Measurements from ENCODE around the gene DNAJC3. TPM values are rescaled to one million over a fixed set of nuclear protein-coding genes. Genes with fewer than 3 reads are reported as not detected.

DNAJC3 gene
- total and polyA plus RNA-seq, 2 experiments from 2014 or later = 19.5 to 27.5 TPM

DNA sequence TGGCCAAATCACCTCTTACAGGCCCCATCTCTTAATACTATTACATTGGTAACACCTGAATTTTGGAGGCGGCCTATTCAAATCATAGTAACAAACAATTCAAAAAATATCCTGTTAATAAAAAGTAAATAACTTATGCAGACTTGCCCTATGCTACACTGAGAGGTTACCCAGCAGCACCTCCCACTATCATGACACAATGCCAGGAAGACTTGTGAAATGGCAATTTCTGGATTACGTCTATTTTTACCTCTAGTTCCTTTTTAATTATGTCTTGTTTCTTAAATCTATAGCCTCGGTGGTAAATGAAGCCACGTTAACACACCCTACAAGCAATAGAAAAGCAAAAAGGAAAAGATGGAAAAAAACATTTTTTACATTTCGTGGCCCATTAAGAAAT is 26.2 kb upstream of the DNAJC3 start:
- Histone ChIP-seq H3F3A (replicated peaks; ENCODE audit: low read depth) (no peaks in the 10 kb centered on the region), H3K27me3 (ENCODE audit: insufficient read depth) (no peaks in the 10 kb centered on the region), H3K4me3 (no peak overlapping the region), H4K20me1 (replicated peaks; ENCODE audit: insufficient read depth) (no peaks in the 10 kb centered on the region), H3K27ac (ENCODE audit: low read depth) (no peak overlapping the region), H3K36me3 (ENCODE audit: insufficient read depth) (no peaks in the 10 kb centered on the region), H2AFZ (no peak overlapping the region), H3K9me2 (ENCODE audit: insufficient read depth) (no peaks in the 10 kb centered on the region), H3K4me2 (no peak overlapping the region), H3K4me1 (ENCODE audit: insufficient read depth) (no peaks in the 10 kb centered on the region), H3K79me2 (replicated peaks; ENCODE audit: insufficient read depth) (no peaks in the 10 kb centered on the region)
- H3K4me3 Mint-ChIP-seq = no peak overlapping the region
- no peaks in the 10 kb centered on the region; the same call in 2 of the 3 replicates for H3K36me3 Mint-ChIP-seq (ENCODE audit: low read depth)
- H3K9me3 Mint-ChIP-seq = peaks cover 8% of the 10 kb centered on the region; the same call in 2 of the 3 replicates
- no peak for ATAC-seq
- no peak for DNase-seq (ENCODE audit: low spot score)
- no peak for TF ChIP-seq POLR2AphosphoS5 (IDR thresholded peaks at IDR 0.05; ENCODE audit: low read depth)
- no peak for TF ChIP-seq JUNB (IDR thresholded peaks at IDR 0.05; ENCODE audit: unreplicated experiment)
- no peak for TF ChIP-seq NANOG (IDR thresholded peaks at IDR 0.05; ENCODE audit: borderline replicate concordance)
- TF ChIP-seq, protein P1, sequence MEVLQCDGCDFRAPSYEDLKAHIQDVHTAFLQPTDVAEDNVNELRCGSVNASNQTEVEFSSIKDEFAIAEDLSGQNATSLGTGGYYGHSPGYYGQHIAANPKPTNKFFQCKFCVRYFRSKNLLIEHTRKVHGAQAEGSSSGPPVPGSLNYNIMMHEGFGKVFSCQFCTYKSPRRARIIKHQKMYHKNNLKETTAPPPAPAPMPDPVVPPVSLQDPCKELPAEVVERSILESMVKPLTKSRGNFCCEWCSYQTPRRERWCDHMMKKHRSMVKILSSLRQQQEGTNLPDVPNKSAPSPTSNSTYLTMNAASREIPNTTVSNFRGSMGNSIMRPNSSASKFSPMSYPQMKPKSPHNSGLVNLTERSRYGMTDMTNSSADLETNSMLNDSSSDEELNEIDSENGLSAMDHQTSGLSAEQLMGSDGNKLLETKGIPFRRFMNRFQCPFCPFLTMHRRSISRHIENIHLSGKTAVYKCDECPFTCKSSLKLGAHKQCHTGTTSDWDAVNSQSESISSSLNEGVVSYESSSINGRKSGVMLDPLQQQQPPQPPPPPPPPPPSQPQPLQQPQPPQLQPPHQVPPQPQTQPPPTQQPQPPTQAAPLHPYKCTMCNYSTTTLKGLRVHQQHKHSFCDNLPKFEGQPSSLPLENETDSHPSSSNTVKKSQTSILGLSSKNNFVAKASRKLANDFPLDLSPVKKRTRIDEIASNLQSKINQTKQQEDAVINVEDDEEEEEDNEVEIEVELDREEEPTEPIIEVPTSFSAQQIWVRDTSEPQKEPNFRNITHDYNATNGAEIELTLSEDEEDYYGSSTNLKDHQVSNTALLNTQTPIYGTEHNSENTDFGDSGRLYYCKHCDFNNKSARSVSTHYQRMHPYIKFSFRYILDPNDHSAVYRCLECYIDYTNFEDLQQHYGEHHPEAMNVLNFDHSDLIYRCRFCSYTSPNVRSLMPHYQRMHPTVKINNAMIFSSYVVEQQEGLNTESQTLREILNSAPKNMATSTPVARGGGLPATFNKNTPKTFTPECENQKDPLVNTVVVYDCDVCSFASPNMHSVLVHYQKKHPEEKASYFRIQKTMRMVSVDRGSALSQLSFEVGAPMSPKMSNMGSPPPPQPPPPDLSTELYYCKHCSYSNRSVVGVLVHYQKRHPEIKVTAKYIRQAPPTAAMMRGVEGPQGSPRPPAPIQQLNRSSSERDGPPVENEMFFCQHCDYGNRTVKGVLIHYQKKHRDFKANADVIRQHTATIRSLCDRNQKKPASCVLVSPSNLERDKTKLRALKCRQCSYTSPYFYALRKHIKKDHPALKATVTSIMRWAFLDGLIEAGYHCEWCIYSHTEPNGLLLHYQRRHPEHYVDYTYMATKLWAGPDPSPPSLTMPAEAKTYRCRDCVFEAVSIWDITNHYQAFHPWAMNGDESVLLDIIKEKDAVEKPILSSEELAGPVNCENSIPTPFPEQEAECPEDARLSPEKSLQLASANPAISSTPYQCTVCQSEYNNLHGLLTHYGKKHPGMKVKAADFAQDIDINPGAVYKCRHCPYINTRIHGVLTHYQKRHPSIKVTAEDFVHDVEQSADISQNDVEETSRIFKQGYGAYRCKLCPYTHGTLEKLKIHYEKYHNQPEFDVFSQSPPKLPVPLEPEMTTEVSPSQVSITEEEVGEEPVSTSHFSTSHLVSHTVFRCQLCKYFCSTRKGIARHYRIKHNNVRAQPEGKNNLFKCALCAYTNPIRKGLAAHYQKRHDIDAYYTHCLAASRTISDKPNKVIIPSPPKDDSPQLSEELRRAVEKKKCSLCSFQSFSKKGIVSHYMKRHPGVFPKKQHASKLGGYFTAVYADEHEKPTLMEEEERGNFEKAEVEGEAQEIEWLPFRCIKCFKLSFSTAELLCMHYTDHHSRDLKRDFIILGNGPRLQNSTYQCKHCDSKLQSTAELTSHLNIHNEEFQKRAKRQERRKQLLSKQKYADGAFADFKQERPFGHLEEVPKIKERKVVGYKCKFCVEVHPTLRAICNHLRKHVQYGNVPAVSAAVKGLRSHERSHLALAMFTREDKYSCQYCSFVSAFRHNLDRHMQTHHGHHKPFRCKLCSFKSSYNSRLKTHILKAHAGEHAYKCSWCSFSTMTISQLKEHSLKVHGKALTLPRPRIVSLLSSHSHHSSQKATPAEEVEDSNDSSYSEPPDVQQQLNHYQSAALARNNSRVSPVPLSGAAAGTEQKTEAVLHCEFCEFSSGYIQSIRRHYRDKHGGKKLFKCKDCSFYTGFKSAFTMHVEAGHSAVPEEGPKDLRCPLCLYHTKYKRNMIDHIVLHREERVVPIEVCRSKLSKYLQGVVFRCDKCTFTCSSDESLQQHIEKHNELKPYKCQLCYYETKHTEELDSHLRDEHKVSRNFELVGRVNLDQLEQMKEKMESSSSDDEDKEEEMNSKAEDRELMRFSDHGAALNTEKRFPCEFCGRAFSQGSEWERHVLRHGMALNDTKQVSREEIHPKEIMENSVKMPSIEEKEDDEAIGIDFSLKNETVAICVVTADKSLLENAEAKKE (CRISPR knock-in tag; IDR thresholded peaks at IDR 0.05) = no peak
- TF ChIP-seq, protein P2, sequence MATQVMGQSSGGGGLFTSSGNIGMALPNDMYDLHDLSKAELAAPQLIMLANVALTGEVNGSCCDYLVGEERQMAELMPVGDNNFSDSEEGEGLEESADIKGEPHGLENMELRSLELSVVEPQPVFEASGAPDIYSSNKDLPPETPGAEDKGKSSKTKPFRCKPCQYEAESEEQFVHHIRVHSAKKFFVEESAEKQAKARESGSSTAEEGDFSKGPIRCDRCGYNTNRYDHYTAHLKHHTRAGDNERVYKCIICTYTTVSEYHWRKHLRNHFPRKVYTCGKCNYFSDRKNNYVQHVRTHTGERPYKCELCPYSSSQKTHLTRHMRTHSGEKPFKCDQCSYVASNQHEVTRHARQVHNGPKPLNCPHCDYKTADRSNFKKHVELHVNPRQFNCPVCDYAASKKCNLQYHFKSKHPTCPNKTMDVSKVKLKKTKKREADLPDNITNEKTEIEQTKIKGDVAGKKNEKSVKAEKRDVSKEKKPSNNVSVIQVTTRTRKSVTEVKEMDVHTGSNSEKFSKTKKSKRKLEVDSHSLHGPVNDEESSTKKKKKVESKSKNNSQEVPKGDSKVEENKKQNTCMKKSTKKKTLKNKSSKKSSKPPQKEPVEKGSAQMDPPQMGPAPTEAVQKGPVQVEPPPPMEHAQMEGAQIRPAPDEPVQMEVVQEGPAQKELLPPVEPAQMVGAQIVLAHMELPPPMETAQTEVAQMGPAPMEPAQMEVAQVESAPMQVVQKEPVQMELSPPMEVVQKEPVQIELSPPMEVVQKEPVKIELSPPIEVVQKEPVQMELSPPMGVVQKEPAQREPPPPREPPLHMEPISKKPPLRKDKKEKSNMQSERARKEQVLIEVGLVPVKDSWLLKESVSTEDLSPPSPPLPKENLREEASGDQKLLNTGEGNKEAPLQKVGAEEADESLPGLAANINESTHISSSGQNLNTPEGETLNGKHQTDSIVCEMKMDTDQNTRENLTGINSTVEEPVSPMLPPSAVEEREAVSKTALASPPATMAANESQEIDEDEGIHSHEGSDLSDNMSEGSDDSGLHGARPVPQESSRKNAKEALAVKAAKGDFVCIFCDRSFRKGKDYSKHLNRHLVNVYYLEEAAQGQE (IDR thresholded peaks at IDR 0.05; ENCODE audit: unreplicated experiment) = no peak
- TF ChIP-seq ETS1 (IDR thresholded peaks at IDR 0.05) = no peak
- TF ChIP-seq ZNF114 (CRISPR knock-in tag; IDR thresholded peaks at IDR 0.05) = no peak
- TF ChIP-seq CREB1 (CRISPR knock-in tag; IDR thresholded peaks at IDR 0.05; ENCODE audit: low read depth) = no peak
- no peak for TF ChIP-seq ZNF331 (CRISPR knock-in tag; IDR thresholded peaks at IDR 0.05; ENCODE audit: low read depth)
- TF ChIP-seq EZH2phosphoT487 (IDR thresholded peaks at IDR 0.05; ENCODE audit: unreplicated experiment) = no peak
- no peak for TF ChIP-seq STAT1 (IDR thresholded peaks at IDR 0.05; ENCODE audit: unreplicated experiment)
- TF ChIP-seq, protein P3, sequence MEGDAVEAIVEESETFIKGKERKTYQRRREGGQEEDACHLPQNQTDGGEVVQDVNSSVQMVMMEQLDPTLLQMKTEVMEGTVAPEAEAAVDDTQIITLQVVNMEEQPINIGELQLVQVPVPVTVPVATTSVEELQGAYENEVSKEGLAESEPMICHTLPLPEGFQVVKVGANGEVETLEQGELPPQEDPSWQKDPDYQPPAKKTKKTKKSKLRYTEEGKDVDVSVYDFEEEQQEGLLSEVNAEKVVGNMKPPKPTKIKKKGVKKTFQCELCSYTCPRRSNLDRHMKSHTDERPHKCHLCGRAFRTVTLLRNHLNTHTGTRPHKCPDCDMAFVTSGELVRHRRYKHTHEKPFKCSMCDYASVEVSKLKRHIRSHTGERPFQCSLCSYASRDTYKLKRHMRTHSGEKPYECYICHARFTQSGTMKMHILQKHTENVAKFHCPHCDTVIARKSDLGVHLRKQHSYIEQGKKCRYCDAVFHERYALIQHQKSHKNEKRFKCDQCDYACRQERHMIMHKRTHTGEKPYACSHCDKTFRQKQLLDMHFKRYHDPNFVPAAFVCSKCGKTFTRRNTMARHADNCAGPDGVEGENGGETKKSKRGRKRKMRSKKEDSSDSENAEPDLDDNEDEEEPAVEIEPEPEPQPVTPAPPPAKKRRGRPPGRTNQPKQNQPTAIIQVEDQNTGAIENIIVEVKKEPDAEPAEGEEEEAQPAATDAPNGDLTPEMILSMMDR (conservative IDR thresholded peaks at IDR 0.05; ENCODE audit: low read depth in 2 of 2) = no peak
- no peak for TF ChIP-seq EZH2 (IDR thresholded peaks at IDR 0.05; ENCODE audit: low read depth, unreplicated experiment)
- H3K4me1 Mint-ChIP-seq = peaks cover 4% of the 10 kb centered on the region; the same call in 1 of the 3 replicates
- no peak overlapping the region for H3K27ac Mint-ChIP-seq
- H3K27me3 Mint-ChIP-seq (ENCODE audit: insufficient read depth, low read depth, poor library complexity) = no peaks in the 10 kb centered on the region

Data from GM23338 (cell line).